ENCODE data around the gene ZCCHC14. TPM values are rescaled to one million over a fixed set of nuclear protein-coding genes. Genes with fewer than 3 reads are reported as not detected.
A peak's percentile ranks its signal among the peaks of the same experiment; 100 is the strongest.

ZCCHC14 gene
- total and polyA plus RNA-seq, 5 donors from 2014 or later, result 1.6 to 33.7 (median 2.1) TPM

GRCh38 chr16:87470332-87470731 lies 22.5 kb downstream of the ZCCHC14 start:
- Histone ChIP-seq H3K4me1 (ENCODE audit: control insufficient read depth, insufficient read depth, low read length, poor library complexity, severe bottlenecking) (peaks cover 28% of the 10 kb centered on the region), H3K9me3 (ENCODE audit: control insufficient read depth in 2 of 2, low read length in 2 of 2) (no peaks in the 10 kb centered on the region), H3K36me3 (ENCODE audit: control insufficient read depth, insufficient read depth, low read length) (peaks cover 9% of the 10 kb centered on the region), H3K27me3 (ENCODE audit: control insufficient read depth, insufficient read depth, low read length) (no peaks in the 10 kb centered on the region), H3K4me3 (ENCODE audit: low read depth, low read length) (no peak overlapping the region), H3K27ac (ENCODE audit: insufficient read depth, low read length, poor library complexity, severe bottlenecking) (no peak overlapping the region)
- ATAC-seq (ENCODE audit: low read depth in 2 of 2) (no peak), DNase-seq (no peak)
- no peaks in the 10 kb centered on the region for H3K9me3 Mint-ChIP-seq
- peaks cover 12 to 83% (median 35%) of the 10 kb centered on the region in 4 donors for H3K4me1 Mint-ChIP-seq
- peaks cover 11% of the 10 kb centered on the region for H3K36me3 Mint-ChIP-seq
- H3K27ac Mint-ChIP-seq, result peak overlapping the region in 1 of 3 donors; percentile 20
- H3K4me3 Mint-ChIP-seq, result no peak overlapping the region
- H3K27me3 Mint-ChIP-seq, result no peaks in the 10 kb centered on the region

- no peaks in the 10 kb centered on the region for H3K27me3 ChIP-seq (ENCODE audit: control insufficient read depth, insufficient read depth, low read length)
- H3K27ac Mint-ChIP-seq, result no peak overlapping the region
- H3K36me3 ChIP-seq (ENCODE audit: control insufficient read depth, insufficient read depth, low read length), result peaks cover 9% of the 10 kb centered on the region
- ATAC-seq (ENCODE audit: low read depth in 2 of 2) (no peak), DNase-seq (no peak)
- H3K4me1 Mint-ChIP-seq, result peaks cover 24 to 83% (median 39%) of the 10 kb centered on the region in 4 donors
- H3K9me3 ChIP-seq (ENCODE audit: control insufficient read depth in 2 of 2, low read length in 2 of 2), result no peaks in the 10 kb centered on the region
- H3K4me3 ChIP-seq (ENCODE audit: low read depth, low read length), result no peak overlapping the region
- H3K27me3 Mint-ChIP-seq, result no peaks in the 10 kb centered on the region
- H3K4me1 ChIP-seq (ENCODE audit: control insufficient read depth, insufficient read depth, low read length, poor library complexity, severe bottlenecking), result peaks cover 39% of the 10 kb centered on the region
- H3K27ac ChIP-seq (ENCODE audit: insufficient read depth, low read length, poor library complexity, severe bottlenecking), result no peak overlapping the region
- H3K36me3 Mint-ChIP-seq, result peaks cover 3% of the 10 kb centered on the region
- no peaks in the 10 kb centered on the region for H3K9me3 Mint-ChIP-seq
- no peak overlapping the region for H3K4me3 Mint-ChIP-seq
These were observed 23.7 kb downstream of the ZCCHC14 start for GRCh38 chr16:87469169-87469568.

DNA sequence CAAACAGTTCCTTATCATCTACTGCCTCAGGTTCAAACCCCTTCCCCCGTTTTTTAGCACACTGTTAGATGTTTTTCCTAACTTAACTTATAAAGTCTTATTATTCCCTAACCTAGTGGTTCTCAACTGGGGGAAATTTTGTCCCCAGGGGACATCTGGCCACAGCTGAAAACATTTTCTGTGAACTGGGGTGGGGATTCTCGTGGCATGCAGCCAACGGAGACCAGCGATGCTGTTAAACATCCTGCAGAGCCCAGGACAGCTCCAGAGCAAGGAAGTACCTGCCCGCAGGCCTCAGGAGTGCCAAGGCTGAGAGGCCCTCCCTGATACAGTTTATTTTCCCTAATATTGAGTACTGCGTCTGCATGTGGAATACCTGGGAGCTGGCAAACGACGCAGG lies 24.3 kb downstream of the ZCCHC14 start:
- H3K36me3 ChIP-seq (ENCODE audit: control insufficient read depth, insufficient read depth, low read length), result peaks cover 9% of the 10 kb centered on the region
- no peak overlapping the region for H3K27ac ChIP-seq (ENCODE audit: insufficient read depth, low read length, poor library complexity, severe bottlenecking)
- no peak overlapping the region for H3K4me3 Mint-ChIP-seq
- no peak for DNase-seq
- H3K4me1 ChIP-seq (ENCODE audit: control insufficient read depth, insufficient read depth, low read length, poor library complexity, severe bottlenecking), result peaks cover 40% of the 10 kb centered on the region
- no peaks in the 10 kb centered on the region for H3K27me3 Mint-ChIP-seq
- no peak for ATAC-seq (ENCODE audit: low read depth in 2 of 2)
- H3K27me3 ChIP-seq (ENCODE audit: control insufficient read depth, insufficient read depth, low read length), result no peaks in the 10 kb centered on the region
- no peaks in the 10 kb centered on the region for H3K36me3 Mint-ChIP-seq
- H3K9me3 ChIP-seq (ENCODE audit: control insufficient read depth in 2 of 2, low read length in 2 of 2), result no peaks in the 10 kb centered on the region
- no peaks in the 10 kb centered on the region for H3K9me3 Mint-ChIP-seq
- H3K4me1 Mint-ChIP-seq, result peaks cover 27 to 83% (median 40%) of the 10 kb centered on the region in 4 donors
- H3K27ac Mint-ChIP-seq, result no peak overlapping the region
- H3K4me3 ChIP-seq (ENCODE audit: low read depth, low read length), result no peak overlapping the region

- Mint-ChIP-seq H3K4me3 (peak overlapping the region in 1 of 4 donors; percentile 65), H3K4me1 (peaks cover 30 to 81% (median 41%) of the 10 kb centered on the region in 4 donors), H3K36me3 (no peaks in the 10 kb centered on the region), H3K9me3 (no peaks in the 10 kb centered on the region), H3K27me3 (no peaks in the 10 kb centered on the region), H3K27ac (peak overlapping the region in 1 of 3 donors; percentile 26)
- no peak overlapping the region for H3K4me3 ChIP-seq (ENCODE audit: low read depth, low read length)
- H3K4me1 ChIP-seq (ENCODE audit: control insufficient read depth, insufficient read depth, low read length, poor library complexity, severe bottlenecking), result peaks cover 36% of the 10 kb centered on the region
- DNase-seq (no peak), ATAC-seq (ENCODE audit: low read depth in 2 of 2) (no peak)
- no peaks in the 10 kb centered on the region for H3K9me3 ChIP-seq (ENCODE audit: control insufficient read depth in 2 of 2, low read length in 2 of 2)
- H3K27me3 ChIP-seq (ENCODE audit: control insufficient read depth, insufficient read depth, low read length), result no peaks in the 10 kb centered on the region
- no peak overlapping the region for H3K27ac ChIP-seq (ENCODE audit: insufficient read depth, low read length, poor library complexity, severe bottlenecking)
- H3K36me3 ChIP-seq (ENCODE audit: control insufficient read depth, insufficient read depth, low read length), result peaks cover 9% of the 10 kb centered on the region
These were observed 25.8 kb downstream of the ZCCHC14 start for GRCh38 chr16:87466975-87467501.

DNA sequence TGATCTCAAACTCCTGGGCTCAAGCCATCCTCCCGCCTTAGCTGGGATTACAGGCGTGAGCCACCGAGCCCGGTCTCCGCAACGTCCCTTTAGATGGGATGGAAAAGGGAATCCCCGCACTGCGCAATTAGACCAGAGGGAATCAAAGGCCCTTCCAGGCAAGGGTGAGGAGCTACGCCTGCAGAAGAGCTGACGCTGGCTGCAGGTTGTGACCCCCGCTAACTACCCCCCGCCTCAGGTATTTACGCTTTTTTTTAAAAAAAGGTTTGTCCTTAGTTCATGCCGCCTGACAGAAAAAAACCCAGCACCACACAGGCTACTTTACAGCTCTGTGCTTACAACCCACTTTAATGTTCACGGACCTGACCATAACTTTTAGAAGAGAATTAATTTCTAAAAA lies 26.9 kb downstream of the ZCCHC14 start:
- H3K4me1 ChIP-seq (ENCODE audit: control insufficient read depth, insufficient read depth, low read length, poor library complexity, severe bottlenecking), result peaks cover 31% of the 10 kb centered on the region
- Mint-ChIP-seq H3K27me3 (no peaks in the 10 kb centered on the region), H3K4me3 (no peak overlapping the region), H3K4me1 (peaks cover 29 to 77% (median 41%) of the 10 kb centered on the region in 4 donors), H3K27ac (peak overlapping the region in 1 of 3 donors; percentile 79), H3K9me3 (no peaks in the 10 kb centered on the region), H3K36me3 (no peaks in the 10 kb centered on the region)
- H3K4me3 ChIP-seq (ENCODE audit: low read depth, low read length), result no peak overlapping the region
- H3K27ac ChIP-seq (ENCODE audit: insufficient read depth, low read length, poor library complexity, severe bottlenecking), result no peak overlapping the region
- no peaks in the 10 kb centered on the region for H3K9me3 ChIP-seq (ENCODE audit: control insufficient read depth in 2 of 2, low read length in 2 of 2)
- peaks cover 9% of the 10 kb centered on the region for H3K36me3 ChIP-seq (ENCODE audit: control insufficient read depth, insufficient read depth, low read length)
- H3K27me3 ChIP-seq (ENCODE audit: control insufficient read depth, insufficient read depth, low read length), result no peaks in the 10 kb centered on the region
- ATAC-seq (ENCODE audit: low read depth in 2 of 2) (no peak), DNase-seq (no peak)

DNA sequence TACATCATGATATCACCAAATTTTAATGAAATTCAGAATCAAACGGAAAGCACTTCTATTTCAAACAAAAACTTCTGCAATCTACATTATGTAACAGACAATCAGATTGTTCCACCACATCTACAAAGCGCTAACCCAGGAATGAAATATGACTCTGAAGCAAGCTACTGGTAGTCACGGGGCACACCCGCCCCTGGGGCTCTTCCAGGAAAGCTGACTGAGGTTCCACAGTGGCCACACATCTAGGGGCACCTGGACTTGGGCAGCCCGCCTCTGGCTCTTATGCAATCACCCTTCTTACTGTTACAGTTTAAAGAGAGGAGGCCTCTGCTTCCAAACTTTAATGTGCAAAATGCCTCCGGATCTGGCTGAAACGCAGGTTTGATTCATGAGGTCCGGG lies 27.5 kb downstream of the ZCCHC14 start:
- H3K36me3 Mint-ChIP-seq, result no peaks in the 10 kb centered on the region
- Histone ChIP-seq H3K27me3 (ENCODE audit: control insufficient read depth, insufficient read depth, low read length) (no peaks in the 10 kb centered on the region), H3K27ac (ENCODE audit: insufficient read depth, low read length, poor library complexity, severe bottlenecking) (no peak overlapping the region), H3K9me3 (ENCODE audit: control insufficient read depth in 2 of 2, low read length in 2 of 2) (no peaks in the 10 kb centered on the region), H3K4me1 (ENCODE audit: control insufficient read depth, insufficient read depth, low read length, poor library complexity, severe bottlenecking) (peaks cover 30% of the 10 kb centered on the region), H3K4me3 (ENCODE audit: low read depth, low read length) (peak overlapping the region; percentile 10), H3K36me3 (ENCODE audit: control insufficient read depth, insufficient read depth, low read length) (peaks cover 9% of the 10 kb centered on the region)
- no peaks in the 10 kb centered on the region for H3K27me3 Mint-ChIP-seq
- H3K9me3 Mint-ChIP-seq, result no peaks in the 10 kb centered on the region
- peak overlapping the region; percentile 92 to 99 (median 96) for H3K27ac Mint-ChIP-seq
- peaks cover 27 to 77% (median 40%) of the 10 kb centered on the region in 4 donors for H3K4me1 Mint-ChIP-seq
- H3K4me3 Mint-ChIP-seq, result peak overlapping the region; percentile 2 to 86 (median 80)
- peak in 1 of 3 donors; percentile 48 for DNase-seq
- peak in 1 of 2 donors; percentile 49 for ATAC-seq (ENCODE audit: low read depth in 2 of 2)

GRCh38 chr16:87464691-87465300 lies 28.0 kb downstream of the ZCCHC14 start:
- DNase-seq, result peak in 1 of 3 donors; percentile 36
- Histone ChIP-seq H3K27ac (ENCODE audit: insufficient read depth, low read length, poor library complexity, severe bottlenecking) (peak overlapping the region; percentile 35), H3K36me3 (ENCODE audit: control insufficient read depth, insufficient read depth, low read length) (peaks cover 9% of the 10 kb centered on the region), H3K4me1 (ENCODE audit: control insufficient read depth, insufficient read depth, low read length, poor library complexity, severe bottlenecking) (peaks cover 30% of the 10 kb centered on the region), H3K4me3 (ENCODE audit: low read depth, low read length) (peak overlapping the region; percentile 62), H3K27me3 (ENCODE audit: control insufficient read depth, insufficient read depth, low read length) (no peaks in the 10 kb centered on the region), H3K9me3 (ENCODE audit: control insufficient read depth in 2 of 2, low read length in 2 of 2) (no peaks in the 10 kb centered on the region)
- H3K4me3 Mint-ChIP-seq, result peak overlapping the region; percentile 52 to 86 (median 80)
- no peaks in the 10 kb centered on the region for H3K9me3 Mint-ChIP-seq
- no peaks in the 10 kb centered on the region for H3K36me3 Mint-ChIP-seq
- no peaks in the 10 kb centered on the region for H3K27me3 Mint-ChIP-seq
- H3K4me1 Mint-ChIP-seq, result peaks cover 27 to 76% (median 39%) of the 10 kb centered on the region in 4 donors
- peak overlapping the region; percentile 92 to 99 (median 96) for H3K27ac Mint-ChIP-seq
- ATAC-seq (ENCODE audit: low read depth in 2 of 2), result peak; percentile 32 to 49
